Osteocyte (in vitro differentiated cells): ENCODE measurements around the gene ABCG1. TPM values are rescaled to one million over a fixed set of nuclear protein-coding genes. Genes with fewer than 3 reads are reported as not detected.

Experiments
- DNase-seq: peaks from one replicate; pipeline ENCODE4 v3.0.0; 2021; ENCODE audit warnings: mixed read lengths; ENCODE audit not compliant: unreplicated experiment; ENCODE audit errors: extremely low spot score
- H3K27ac Mint-ChIP-seq: one replicate; pipeline ENCODE4 v1.8.0; 2021; ENCODE audit warnings: mild to moderate bottlenecking, mixed read lengths; ENCODE audit not compliant: unreplicated experiment
- H3K27me3 Mint-ChIP-seq: one replicate; pipeline ENCODE4 v1.8.0; 2021; ENCODE audit warnings: mixed read lengths; ENCODE audit not compliant: unreplicated experiment
- H3K36me3 Mint-ChIP-seq: one replicate; pipeline ENCODE4 v1.8.0; 2021; ENCODE audit warnings: mixed read lengths; ENCODE audit not compliant: unreplicated experiment
- H3K4me1 Mint-ChIP-seq: one replicate; pipeline ENCODE4 v1.8.0; 2021; ENCODE audit warnings: mixed read lengths; ENCODE audit not compliant: unreplicated experiment
- H3K4me3 Mint-ChIP-seq: one replicate; pipeline ENCODE4 v1.8.0; 2021; ENCODE audit warnings: mild to moderate bottlenecking, moderate library complexity, mixed read lengths; ENCODE audit not compliant: unreplicated experiment
- H3K9me3 Mint-ChIP-seq: one replicate; pipeline ENCODE4 v1.8.0; 2021; ENCODE audit warnings: mixed read lengths; ENCODE audit not compliant: unreplicated experiment
- total RNA-seq: library from RNA; stranded (reverse); gene quantifications from 2 replicates; pipeline ENCODE4 v1.2.1, GENCODE V29; 2021
- TF ChIP-seq, protein P1 (sequence below): fragments of 200-600 bp; sonication (generic); IDR thresholded peaks from 2 replicates; pipeline ENCODE4 v1.5.0; 2021; ENCODE audit warnings: antibody characterized with exemption, mild to moderate bottlenecking, moderate library complexity

ABCG1 gene
- total RNA-seq, 1 donor from 2014 or later = 16.5 TPM

DNA sequence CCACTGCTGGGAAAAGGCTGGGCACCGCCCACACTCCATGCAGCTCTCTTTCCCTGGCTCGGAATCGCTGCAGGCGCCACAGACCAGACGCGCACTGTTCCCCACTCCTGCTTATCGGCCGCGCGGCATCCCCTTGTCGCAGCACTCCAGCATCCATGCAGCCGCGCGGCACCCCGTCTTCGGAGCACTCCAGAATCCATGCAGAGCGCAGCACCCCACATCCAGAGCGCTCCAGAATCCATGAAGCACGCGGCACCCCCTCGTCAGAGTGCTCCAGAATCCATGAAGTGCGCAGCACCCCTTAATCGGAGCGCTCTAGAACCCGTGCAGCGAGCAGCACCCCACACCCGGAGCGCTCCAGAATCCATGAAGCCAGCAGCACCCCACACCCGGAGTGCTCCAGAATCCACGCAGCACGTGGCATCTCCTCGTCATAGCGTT lies 86.8 kb downstream of the ABCG1 start:
- TF ChIP-seq, protein P1, sequence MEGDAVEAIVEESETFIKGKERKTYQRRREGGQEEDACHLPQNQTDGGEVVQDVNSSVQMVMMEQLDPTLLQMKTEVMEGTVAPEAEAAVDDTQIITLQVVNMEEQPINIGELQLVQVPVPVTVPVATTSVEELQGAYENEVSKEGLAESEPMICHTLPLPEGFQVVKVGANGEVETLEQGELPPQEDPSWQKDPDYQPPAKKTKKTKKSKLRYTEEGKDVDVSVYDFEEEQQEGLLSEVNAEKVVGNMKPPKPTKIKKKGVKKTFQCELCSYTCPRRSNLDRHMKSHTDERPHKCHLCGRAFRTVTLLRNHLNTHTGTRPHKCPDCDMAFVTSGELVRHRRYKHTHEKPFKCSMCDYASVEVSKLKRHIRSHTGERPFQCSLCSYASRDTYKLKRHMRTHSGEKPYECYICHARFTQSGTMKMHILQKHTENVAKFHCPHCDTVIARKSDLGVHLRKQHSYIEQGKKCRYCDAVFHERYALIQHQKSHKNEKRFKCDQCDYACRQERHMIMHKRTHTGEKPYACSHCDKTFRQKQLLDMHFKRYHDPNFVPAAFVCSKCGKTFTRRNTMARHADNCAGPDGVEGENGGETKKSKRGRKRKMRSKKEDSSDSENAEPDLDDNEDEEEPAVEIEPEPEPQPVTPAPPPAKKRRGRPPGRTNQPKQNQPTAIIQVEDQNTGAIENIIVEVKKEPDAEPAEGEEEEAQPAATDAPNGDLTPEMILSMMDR = no peak
- Mint-ChIP-seq H3K9me3 (no peaks in the 10 kb centered on the region), H3K4me3 (no peak overlapping the region), H3K36me3 (no peaks in the 10 kb centered on the region), H3K27me3 (peaks cover 23% of the 10 kb centered on the region), H3K4me1 (peaks cover 11% of the 10 kb centered on the region), H3K27ac (no peak overlapping the region)
- DNase-seq = no peak

GRCh38 chr21:42306366-42307035 lies 87.6 kb downstream of the ABCG1 start:
- DNase-seq = no peak
- TF ChIP-seq, protein P1 = no peak
- peaks cover 23% of the 10 kb centered on the region for H3K27me3 Mint-ChIP-seq
- no peaks in the 10 kb centered on the region for H3K9me3 Mint-ChIP-seq
- no peak overlapping the region for H3K4me3 Mint-ChIP-seq
- H3K27ac Mint-ChIP-seq = no peak overlapping the region
- H3K4me1 Mint-ChIP-seq = peaks cover 15% of the 10 kb centered on the region
- no peaks in the 10 kb centered on the region for H3K36me3 Mint-ChIP-seq

- Mint-ChIP-seq H3K27ac (no peak overlapping the region), H3K36me3 (no peaks in the 10 kb centered on the region), H3K9me3 (no peaks in the 10 kb centered on the region), H3K4me3 (no peak overlapping the region), H3K4me1 (peaks cover 22% of the 10 kb centered on the region), H3K27me3 (peaks cover 23% of the 10 kb centered on the region)
- no peak for DNase-seq
- TF ChIP-seq, protein P1 = no peak
Observed at GRCh38 chr21:42307106-42307505, 88.2 kb downstream of the ABCG1 start.

GRCh38 chr21:42308161-42308913 lies 89.4 kb downstream of the ABCG1 start:
- Mint-ChIP-seq H3K27ac (no peak overlapping the region), H3K36me3 (no peaks in the 10 kb centered on the region), H3K4me1 (peaks cover 30% of the 10 kb centered on the region), H3K27me3 (peaks cover 16% of the 10 kb centered on the region), H3K4me3 (no peak overlapping the region), H3K9me3 (no peaks in the 10 kb centered on the region)
- TF ChIP-seq, protein P1 = no peak
- DNase-seq = no peak
